Activated T-cell treated with anti-CD3 and anti-CD28 coated beads, Interleukin-2, amount 50 U/mL, for 1 hour (primary cell): ENCODE data around the gene QTRT2.

Experiments
- DNase-seq: peaks from one replicate; pipeline ENCODE4 v3.0.0-alpha.2; 2020

Gene QTRT2

GRCh38 chr3:114127517-114127916 lies 71.0 kb downstream of the QTRT2 start:
- no peak for DNase-seq

DNA sequence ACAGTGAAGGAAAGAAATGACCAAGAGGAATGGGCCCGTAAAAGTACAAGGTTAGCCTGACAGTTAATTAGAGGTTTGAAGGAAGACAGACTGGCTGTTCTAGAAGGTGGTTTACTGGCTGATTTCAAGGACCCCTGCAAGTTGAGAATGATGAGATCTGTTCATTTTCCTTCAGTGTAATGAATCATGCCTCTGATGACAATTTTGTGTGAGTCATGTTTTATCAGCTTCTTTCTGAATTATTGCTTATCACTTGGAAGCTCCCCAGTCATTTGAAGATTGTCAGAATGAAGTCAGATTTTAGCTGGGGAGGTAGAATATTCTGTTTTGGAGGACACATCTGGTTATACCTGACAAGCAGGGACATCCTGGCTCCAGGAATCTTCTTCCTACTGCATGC lies 71.7 kb downstream of the QTRT2 start:
- DNase-seq = no peak

DNA sequence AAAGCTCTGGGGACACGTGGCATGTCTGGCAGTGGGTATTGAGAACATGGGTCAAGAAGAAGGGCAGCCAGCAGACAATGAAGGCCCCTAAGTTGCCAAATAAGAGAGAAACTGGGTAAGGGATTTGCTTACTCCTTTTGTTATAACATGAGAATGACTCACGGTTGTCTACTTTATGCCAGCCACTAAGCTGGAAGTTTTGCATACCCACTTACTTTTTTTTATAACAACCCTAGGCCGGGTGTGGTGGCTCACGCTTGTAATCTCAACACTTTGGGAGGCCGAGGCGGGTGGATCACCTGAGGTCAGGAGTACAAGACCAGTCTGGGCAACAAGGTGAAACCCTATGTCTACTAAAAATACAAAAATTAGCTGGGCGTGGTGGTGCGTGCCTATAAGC lies 72.3 kb downstream of the QTRT2 start:
- no peak for DNase-seq

- DNase-seq = no peak
Observed at GRCh38 chr3:114132500-114132899, 76.0 kb downstream of the QTRT2 start.

GRCh38 chr3:114133947-114134346 lies 77.4 kb downstream of the QTRT2 start:
- no peak for DNase-seq
